ENCODE results near the gene GRID2. TPM values are rescaled to one million over a fixed set of nuclear protein-coding genes. Genes with fewer than 3 reads are reported as not detected.

The GRID2 gene
- polyA plus RNA-seq, 3 donors from 2014 or later: not detected

DNA sequence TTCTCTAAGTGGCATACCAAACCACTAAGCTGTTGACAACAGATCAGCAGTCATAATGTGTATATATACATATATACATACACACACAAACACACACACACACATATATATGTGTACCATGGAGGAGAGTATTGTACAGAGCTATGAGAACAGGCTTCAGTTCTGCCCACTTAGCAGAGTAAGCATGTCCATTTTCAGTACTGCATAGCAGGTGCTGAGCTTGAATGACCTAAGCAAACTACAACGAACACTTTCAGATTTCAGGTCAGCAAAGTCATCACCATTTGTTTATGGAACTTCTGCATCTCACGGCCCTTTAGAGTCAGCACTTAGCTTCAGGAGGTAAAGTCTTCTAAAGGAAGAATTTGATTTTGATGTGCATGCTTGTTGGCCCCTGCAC is 789.0 kb downstream of the GRID2 start:
- Mint-ChIP-seq H3K27ac (no peak overlapping the region), H3K27me3 (ENCODE audit: low read depth in 3 of 3) (no peaks in the 10 kb centered on the region), H3K4me3 (no peak overlapping the region), H3K4me1 (no peaks in the 10 kb centered on the region), H3K9me3 (peaks cover 2 to 39% (median 15%) of the 10 kb centered on the region in 6 donors), H3K36me3 (no peaks in the 10 kb centered on the region)
- DNase-seq: no peak

DNA sequence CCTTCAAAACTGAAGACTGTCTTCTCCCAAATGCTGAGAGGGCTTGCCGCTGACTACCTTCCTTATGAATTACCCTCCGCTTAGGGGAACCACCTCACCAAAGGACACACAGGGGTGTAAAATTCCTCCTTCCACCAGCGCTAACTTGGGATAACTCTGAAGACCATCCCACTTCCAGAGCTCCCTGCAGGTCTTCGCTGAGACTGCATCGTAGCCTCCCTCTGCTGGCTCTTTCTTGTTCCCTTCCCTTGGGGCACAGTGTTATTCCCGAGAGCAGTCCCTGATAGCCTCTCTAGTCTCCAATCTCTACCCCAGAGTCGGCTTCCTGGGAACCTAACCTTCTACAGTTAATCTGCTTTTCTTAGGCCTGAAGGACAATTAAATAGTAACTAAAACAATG is 799.3 kb downstream of the GRID2 start:
- no peak for DNase-seq
- H3K4me1 Mint-ChIP-seq: no peaks in the 10 kb centered on the region
- peaks cover 0 to 4% (median 0%) of the 10 kb centered on the region in 3 donors for H3K36me3 Mint-ChIP-seq
- peaks cover 18 to 45% (median 26%) of the 10 kb centered on the region in 6 donors for H3K9me3 Mint-ChIP-seq
- H3K27ac Mint-ChIP-seq: no peak overlapping the region
- no peak overlapping the region for H3K4me3 Mint-ChIP-seq
- peaks cover 0 to 5% (median 2%) of the 10 kb centered on the region in 3 donors for H3K27me3 Mint-ChIP-seq (ENCODE audit: low read depth in 3 of 3)

GRCh38 chr4:93116624-93117023 is 812.9 kb downstream of the GRID2 start:
- no peaks in the 10 kb centered on the region for H3K36me3 Mint-ChIP-seq

DNA sequence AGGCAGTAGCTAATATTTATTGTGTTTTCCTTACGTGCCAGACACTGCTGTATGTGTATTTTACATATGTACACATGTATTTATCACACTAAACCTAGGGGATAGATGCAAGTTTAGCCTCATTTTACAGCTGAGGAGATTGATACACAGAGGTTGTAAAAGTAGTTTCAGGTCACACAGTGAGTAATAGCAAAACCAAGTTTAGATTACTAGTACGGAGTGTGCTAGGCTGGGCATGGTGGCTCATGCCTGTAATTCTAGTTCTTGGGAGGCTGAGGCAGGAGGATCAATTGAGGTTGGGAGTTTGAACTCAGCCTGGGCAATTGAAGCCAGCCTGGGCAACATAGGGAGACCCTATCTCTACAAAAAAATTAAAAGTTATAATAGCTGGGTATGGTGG is 823.7 kb downstream of the GRID2 start:
- Mint-ChIP-seq H3K4me1 (no peaks in the 10 kb centered on the region), H3K27me3 (ENCODE audit: low read depth in 3 of 3) (peaks cover 0 to 2% (median 0%) of the 10 kb centered on the region in 3 donors), H3K9me3 (peaks cover 0 to 30% (median 20%) of the 10 kb centered on the region in 6 donors), H3K36me3 (no peaks in the 10 kb centered on the region), H3K4me3 (no peak overlapping the region), H3K27ac (no peak overlapping the region)
- DNase-seq: no peak

More at GRCh38 chr4:93116624-93117023, 812.9 kb downstream of the GRID2 start:
- peaks cover 0 to 3% (median 2%) of the 10 kb centered on the region in 3 donors for H3K27me3 Mint-ChIP-seq (ENCODE audit: low read depth in 3 of 3)
- no peak for DNase-seq
- H3K4me1 Mint-ChIP-seq: no peaks in the 10 kb centered on the region
- H3K9me3 Mint-ChIP-seq: peaks cover 6 to 64% (median 24%) of the 10 kb centered on the region in 6 donors
- no peak overlapping the region for H3K27ac Mint-ChIP-seq
- no peak overlapping the region for H3K4me3 Mint-ChIP-seq

DNA sequence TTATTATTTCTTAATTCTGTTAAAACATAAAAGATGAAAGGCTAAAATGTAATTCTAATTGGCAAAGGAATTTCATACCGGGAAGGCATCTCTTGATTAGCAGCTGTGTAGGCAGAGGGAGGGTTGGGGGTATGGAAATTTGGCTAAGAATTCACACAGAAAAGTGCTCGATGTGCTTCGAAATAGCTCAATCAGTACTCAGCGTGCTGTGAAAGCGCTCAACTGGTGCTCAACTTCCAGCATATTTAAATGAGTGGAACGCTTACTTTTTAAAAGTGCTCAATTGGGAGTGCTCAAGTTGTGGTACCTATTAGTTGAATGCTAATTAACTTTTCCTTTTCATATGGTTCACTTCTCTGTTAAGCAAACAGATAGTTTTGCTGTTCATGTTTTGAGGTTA is 828.9 kb downstream of the GRID2 start:
- peaks cover 0 to 2% (median 0%) of the 10 kb centered on the region in 3 donors for H3K27me3 Mint-ChIP-seq (ENCODE audit: low read depth in 3 of 3)
- H3K4me1 Mint-ChIP-seq: no peaks in the 10 kb centered on the region
- peaks cover 0 to 24% (median 15%) of the 10 kb centered on the region in 6 donors for H3K9me3 Mint-ChIP-seq
- DNase-seq: no peak
- H3K4me3 Mint-ChIP-seq: no peak overlapping the region
- H3K27ac Mint-ChIP-seq: no peak overlapping the region
- H3K36me3 Mint-ChIP-seq: no peaks in the 10 kb centered on the region

DNA sequence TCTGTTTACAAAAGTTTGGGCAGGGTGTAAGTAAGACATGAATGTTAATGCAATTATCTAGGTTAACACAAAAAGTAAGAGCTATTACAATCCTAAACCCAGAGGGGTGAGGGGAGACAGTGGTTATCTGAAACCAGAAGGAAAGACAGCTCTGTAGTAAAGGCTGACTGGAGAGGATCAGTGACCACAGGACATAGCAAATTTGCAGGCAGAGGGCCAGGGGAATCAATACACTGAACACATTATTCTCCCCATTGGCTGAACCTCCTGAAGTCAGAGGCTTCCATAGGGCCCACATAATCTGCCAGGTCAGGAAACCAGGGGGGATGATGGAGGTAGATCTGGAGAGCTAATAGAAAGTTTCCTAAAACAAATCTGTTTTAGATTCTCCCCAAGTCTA is 835.4 kb downstream of the GRID2 start:
- Mint-ChIP-seq H3K9me3 (peaks cover 2 to 27% (median 14%) of the 10 kb centered on the region in 6 donors), H3K4me3 (no peak overlapping the region), H3K36me3 (no peaks in the 10 kb centered on the region), H3K27ac (no peak overlapping the region), H3K4me1 (no peaks in the 10 kb centered on the region), H3K27me3 (ENCODE audit: low read depth in 3 of 3) (no peaks in the 10 kb centered on the region)
- no peak for DNase-seq

DNA sequence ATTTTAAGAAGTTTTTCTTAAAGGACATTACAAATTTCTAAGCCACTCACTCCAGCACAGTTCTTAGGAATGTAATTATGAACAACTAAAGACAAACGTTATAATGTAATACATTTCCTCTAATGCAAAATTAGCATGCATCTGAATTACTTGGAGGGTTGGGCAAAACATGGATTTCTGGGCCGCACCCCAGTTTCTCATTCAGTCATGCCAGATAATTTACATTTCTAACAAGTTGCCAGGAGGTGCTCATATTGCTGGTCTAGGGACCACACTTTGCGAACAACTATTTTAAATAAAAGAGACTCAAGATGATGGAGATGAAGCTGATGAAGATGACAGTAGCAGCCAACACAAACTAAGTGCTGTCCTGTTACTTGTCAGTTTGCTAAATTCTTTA is 840.1 kb downstream of the GRID2 start:
- Mint-ChIP-seq H3K27me3 (ENCODE audit: low read depth in 3 of 3) (peaks cover 0 to 2% (median 0%) of the 10 kb centered on the region in 3 donors), H3K36me3 (no peaks in the 10 kb centered on the region), H3K27ac (no peak overlapping the region), H3K4me3 (no peak overlapping the region), H3K4me1 (no peaks in the 10 kb centered on the region), H3K9me3 (peaks cover 3 to 43% (median 16%) of the 10 kb centered on the region in 6 donors)
- no peak for DNase-seq

DNA sequence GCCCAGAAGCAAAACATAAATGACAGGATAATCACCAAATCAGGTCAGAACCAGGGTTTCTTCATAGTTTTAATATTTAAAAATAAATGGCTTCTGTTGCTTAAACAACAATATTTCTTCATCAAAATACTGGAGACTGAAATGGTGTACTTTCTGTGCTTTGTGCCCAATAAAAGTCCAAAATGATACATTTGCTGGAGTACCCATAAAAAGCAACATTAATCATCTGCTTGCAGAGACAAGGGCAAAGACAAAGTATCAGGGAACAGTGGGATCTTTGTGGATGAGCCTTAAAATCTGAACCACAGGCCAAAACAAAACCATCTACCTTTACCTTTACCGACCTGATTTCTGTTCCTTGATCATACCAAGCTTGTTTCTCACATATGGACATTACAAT is 840.9 kb downstream of the GRID2 start:
- DNase-seq: no peak
- Mint-ChIP-seq H3K9me3 (peaks cover 3 to 39% (median 14%) of the 10 kb centered on the region in 6 donors), H3K36me3 (no peaks in the 10 kb centered on the region), H3K4me3 (no peak overlapping the region), H3K27ac (no peak overlapping the region), H3K4me1 (no peaks in the 10 kb centered on the region), H3K27me3 (ENCODE audit: low read depth in 3 of 3) (peaks cover 0 to 2% (median 0%) of the 10 kb centered on the region in 3 donors)

DNA sequence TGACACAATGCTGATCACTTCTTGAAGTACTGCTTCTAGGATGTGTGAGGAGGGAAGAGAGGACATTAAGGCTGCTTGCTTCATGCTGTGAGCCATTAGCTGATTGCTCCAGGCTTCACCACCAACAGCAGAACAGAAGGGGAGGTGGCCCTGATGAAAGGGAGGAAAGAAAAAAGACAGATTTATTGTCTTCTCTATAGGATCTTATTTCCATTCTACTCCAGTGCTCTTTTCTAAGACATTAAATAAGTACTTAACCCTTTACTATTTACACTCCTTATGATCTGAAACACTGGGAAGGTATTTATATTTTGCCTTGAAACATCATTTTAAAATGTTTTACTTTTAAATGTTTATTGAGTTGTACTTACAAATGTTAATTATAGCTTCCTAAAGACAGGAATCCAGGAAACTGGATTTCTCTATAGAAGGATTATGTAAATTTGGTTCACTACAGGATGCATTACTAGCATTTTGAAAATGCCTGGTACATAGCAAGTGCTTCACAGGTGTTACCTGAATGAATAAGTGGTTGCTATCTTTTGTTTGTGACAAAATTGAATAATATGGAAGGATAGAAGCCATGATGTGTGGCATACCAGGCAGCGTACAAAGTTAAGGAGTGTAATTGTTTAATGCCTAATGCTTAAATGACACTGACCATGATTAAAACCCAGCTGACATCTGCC is 843.9 kb downstream of the GRID2 start:
- Mint-ChIP-seq H3K27me3 (ENCODE audit: low read depth in 3 of 3) (peaks cover 0 to 2% (median 0%) of the 10 kb centered on the region in 3 donors), H3K4me3 (no peak overlapping the region), H3K4me1 (no peaks in the 10 kb centered on the region), H3K36me3 (no peaks in the 10 kb centered on the region), H3K9me3 (peaks cover 7 to 33% (median 11%) of the 10 kb centered on the region in 6 donors), H3K27ac (no peak overlapping the region)
- no peak for DNase-seq

GRCh38 chr4:93152491-93152890 is 848.7 kb downstream of the GRID2 start:
- H3K27me3 Mint-ChIP-seq (ENCODE audit: low read depth in 3 of 3): no peaks in the 10 kb centered on the region
- DNase-seq: no peak
- no peak overlapping the region for H3K27ac Mint-ChIP-seq
- no peaks in the 10 kb centered on the region for H3K4me1 Mint-ChIP-seq
- H3K4me3 Mint-ChIP-seq: no peak overlapping the region
- H3K36me3 Mint-ChIP-seq: peaks cover 0 to 3% (median 0%) of the 10 kb centered on the region in 3 donors
- peaks cover 4 to 35% (median 7%) of the 10 kb centered on the region in 6 donors for H3K9me3 Mint-ChIP-seq

- Mint-ChIP-seq H3K9me3 (peaks cover 3 to 37% (median 16%) of the 10 kb centered on the region in 6 donors), H3K27ac (no peak overlapping the region), H3K4me3 (no peak overlapping the region), H3K36me3 (peaks cover 0 to 3% (median 0%) of the 10 kb centered on the region in 3 donors), H3K27me3 (ENCODE audit: low read depth in 3 of 3) (no peaks in the 10 kb centered on the region), H3K4me1 (no peaks in the 10 kb centered on the region)
- no peak for DNase-seq
Observed at GRCh38 chr4:93157986-93158385, 854.2 kb downstream of the GRID2 start.

GRCh38 chr4:93168053-93168452 is 864.3 kb downstream of the GRID2 start:
- peaks cover 0 to 34% (median 15%) of the 10 kb centered on the region in 6 donors for H3K9me3 Mint-ChIP-seq
- DNase-seq: no peak
- peaks cover 0 to 2% (median 0%) of the 10 kb centered on the region in 3 donors for H3K27me3 Mint-ChIP-seq (ENCODE audit: low read depth in 3 of 3)
- no peak overlapping the region for H3K27ac Mint-ChIP-seq
- no peaks in the 10 kb centered on the region for H3K4me1 Mint-ChIP-seq
- no peak overlapping the region for H3K4me3 Mint-ChIP-seq
- no peaks in the 10 kb centered on the region for H3K36me3 Mint-ChIP-seq

GRCh38 chr4:93169966-93170365 is 866.2 kb downstream of the GRID2 start:
- no peak overlapping the region for H3K27ac Mint-ChIP-seq
- peaks cover 5 to 34% (median 17%) of the 10 kb centered on the region in 6 donors for H3K9me3 Mint-ChIP-seq
- H3K4me3 Mint-ChIP-seq: no peak overlapping the region

GRCh38 chr4:93174598-93174997 is 870.8 kb downstream of the GRID2 start:
- Mint-ChIP-seq H3K4me3 (no peak overlapping the region), H3K27ac (no peak overlapping the region), H3K9me3 (peaks cover 5 to 44% (median 19%) of the 10 kb centered on the region in 6 donors), H3K36me3 (no peaks in the 10 kb centered on the region), H3K27me3 (ENCODE audit: low read depth in 3 of 3) (peaks cover 0 to 1% (median 0%) of the 10 kb centered on the region in 3 donors), H3K4me1 (no peaks in the 10 kb centered on the region)
- DNase-seq: no peak

More at GRCh38 chr4:93169966-93170365, 866.2 kb downstream of the GRID2 start:
- Mint-ChIP-seq H3K4me1 (no peaks in the 10 kb centered on the region), H3K27me3 (ENCODE audit: low read depth in 3 of 3) (peaks cover 0 to 2% (median 0%) of the 10 kb centered on the region in 3 donors), H3K36me3 (no peaks in the 10 kb centered on the region)
- no peak for DNase-seq
